A172 (cell line): Measurements from ENCODE around the gene DENND1A. TPM values are rescaled to one million over a fixed set of nuclear protein-coding genes. Genes with fewer than 3 reads are reported as not detected.

Experiments used
- DNase-seq: peaks from one replicate; pipeline ENCODE4 v3.0.0-alpha.2; 2015; ENCODE audit warnings: low spot score
- total RNA-seq: library from RNA; depleted of rRNA; stranded (reverse); fragments of >200 nt; shearing (Covaris generic); gene quantifications from 2 replicates; pipeline ENCODE4 v1.2.3, GENCODE V29; 2014

DENND1A gene
- total RNA-seq, 1 experiment from 2014 or later: 30.8 TPM

GRCh38 chr9:123358181-123358905, 571.6 kb downstream of the DENND1A start:
- no peak for DNase-seq

- no peak for DNase-seq
These were observed 572.2 kb downstream of the DENND1A start for GRCh38 chr9:123357743-123358059.

DNA sequence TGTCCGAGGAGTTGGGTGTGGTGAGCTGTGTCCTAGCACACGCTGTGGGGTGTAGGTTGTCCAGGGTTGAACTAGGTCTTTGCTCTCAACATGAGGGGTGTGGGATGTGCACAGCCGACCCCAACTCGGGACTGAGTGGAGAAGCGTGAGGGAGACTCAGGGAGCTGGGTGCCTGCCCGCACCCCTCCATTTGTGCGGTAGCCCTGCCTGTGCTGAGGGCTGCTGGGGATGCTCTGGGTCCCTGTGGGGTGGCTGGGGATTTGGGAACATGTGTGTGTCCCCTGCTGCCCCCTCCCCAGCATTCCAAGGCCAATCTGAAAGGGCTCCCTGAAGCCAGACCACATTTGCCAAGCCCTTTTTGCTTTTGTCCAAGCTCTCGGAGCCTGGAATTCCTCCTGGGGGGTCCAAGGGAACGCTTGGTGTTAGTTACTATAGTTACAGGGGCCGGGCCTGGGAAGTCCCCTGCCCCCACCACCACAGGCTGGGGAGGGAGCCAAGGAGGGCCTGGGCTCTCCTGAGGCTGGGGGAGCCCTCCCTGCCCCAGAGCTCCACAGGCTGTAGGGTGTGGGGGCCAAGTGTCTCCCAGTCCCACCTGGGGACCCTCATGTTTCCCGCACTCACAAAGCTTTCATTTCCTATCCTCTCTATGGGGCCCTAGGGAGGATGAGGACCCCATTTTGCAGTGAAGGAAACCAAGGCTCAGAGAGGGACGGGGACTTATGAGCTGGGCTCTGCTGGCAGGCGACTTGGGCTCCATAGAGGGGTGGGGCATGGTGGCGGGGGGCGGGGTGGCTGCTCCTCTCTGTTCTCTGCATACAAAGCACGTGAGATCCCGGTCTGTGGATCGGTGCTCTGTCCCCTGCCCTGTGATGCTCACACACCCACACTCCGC, 572.8 kb downstream of the DENND1A start:
- no peak for DNase-seq

GRCh38 chr9:123355761-123356431, 574.0 kb downstream of the DENND1A start, which contains the start of gene CRB2:
TSS of gene CRB2 (plus strand) at chr9:123356197. CDS start at chr9:123356261, 64 bp downstream.
- DNase-seq: no peak

DNA sequence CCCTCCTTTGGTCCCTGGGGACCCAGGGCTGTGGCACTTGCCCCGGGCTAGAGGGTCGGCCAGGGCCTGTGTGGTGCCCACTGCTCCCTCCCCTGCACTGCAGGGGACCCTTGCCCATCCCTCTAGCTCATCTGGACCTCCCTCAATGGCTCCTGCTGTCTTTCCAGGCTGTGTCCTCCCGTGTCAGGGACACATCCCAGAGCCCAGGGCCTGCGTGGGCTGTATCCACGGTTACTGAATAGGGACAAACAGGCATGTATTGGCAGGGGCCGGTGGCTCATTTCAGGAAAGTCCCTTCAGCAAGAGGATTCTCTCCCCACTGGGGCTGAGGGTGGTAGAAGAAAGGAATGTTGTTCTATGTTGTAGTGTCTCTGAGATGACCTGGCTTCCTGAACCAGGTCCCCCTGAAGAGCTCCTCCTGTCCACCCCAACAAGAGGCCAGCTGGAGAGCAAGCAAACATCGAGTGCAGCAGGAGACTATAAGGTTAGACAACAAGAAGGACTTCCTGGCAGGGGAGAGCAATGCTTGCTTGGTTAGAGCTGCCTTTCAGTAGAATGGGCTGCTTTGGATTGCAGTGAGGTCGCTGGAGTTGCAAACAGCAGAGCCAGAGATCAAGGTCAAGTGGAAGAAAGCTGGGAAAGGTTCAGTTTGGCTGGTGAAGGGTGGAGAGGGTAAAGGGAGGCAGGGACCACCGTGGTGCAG, 575.0 kb downstream of the DENND1A start:
- no peak for DNase-seq

- peak; percentile 64 for DNase-seq
These were observed 575.8 kb downstream of the DENND1A start for GRCh38 chr9:123353984-123354591.

DNA sequence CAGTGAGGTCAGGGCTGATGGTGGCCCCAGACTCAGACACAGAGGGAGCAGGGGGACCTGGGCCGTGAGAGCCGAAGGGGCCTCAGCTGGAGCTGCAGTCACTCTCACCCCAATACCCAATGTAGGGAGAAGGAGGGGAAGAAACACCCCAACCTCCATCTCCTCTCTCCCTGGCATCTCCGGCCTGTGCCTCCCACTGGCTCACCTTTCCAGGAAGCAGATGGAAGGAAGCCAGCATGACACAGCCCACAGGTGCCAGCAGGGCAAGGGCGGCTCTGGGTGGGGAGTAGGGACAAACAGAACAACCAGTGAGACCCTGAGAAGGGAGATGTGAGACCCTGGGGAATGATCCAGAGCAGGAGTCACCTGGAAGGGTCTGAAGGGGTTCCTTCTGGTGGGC, 576.9 kb downstream of the DENND1A start:
- DNase-seq: no peak

DNA sequence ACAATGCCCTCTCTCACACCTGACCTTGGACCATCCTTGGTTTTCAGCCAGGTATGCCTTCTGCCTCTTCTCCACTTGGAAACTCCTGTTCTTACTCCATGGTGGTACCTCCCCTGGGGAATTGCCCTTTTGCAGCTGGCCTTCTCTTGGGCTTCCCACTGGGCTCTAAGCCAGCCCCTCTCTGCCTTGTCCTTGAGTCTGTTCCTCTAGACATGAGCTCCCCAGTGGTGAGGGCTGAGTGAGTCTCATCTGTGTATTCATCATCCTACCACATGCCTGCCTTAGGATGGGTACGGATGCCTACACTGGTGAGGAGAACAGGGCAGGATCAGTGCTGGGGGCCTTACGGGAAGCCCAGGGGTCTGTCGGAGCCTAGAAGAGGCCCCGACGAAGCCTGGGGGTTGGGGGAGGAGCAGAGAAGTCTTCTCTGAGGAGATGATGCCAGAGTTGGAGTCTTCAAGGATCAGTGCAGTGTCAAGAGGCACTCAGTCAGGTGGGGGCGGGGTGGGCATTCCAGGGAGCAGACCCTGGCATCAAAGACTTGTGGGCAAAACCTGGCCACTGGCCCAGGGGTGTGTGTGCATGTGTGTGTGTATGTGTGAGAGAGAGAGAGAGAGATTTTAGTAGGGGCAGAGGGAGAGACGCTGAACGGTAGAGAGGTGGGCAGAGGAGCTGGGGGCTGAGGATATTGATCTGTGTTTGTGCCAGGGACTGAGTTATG, 579.2 kb downstream of the DENND1A start:
- no peak for DNase-seq

GRCh38 chr9:123349691-123350480, 580.0 kb downstream of the DENND1A start:
- DNase-seq: peak; percentile 75

- no peak for DNase-seq
These were observed 580.9 kb downstream of the DENND1A start for GRCh38 chr9:123349033-123349432.

DNA sequence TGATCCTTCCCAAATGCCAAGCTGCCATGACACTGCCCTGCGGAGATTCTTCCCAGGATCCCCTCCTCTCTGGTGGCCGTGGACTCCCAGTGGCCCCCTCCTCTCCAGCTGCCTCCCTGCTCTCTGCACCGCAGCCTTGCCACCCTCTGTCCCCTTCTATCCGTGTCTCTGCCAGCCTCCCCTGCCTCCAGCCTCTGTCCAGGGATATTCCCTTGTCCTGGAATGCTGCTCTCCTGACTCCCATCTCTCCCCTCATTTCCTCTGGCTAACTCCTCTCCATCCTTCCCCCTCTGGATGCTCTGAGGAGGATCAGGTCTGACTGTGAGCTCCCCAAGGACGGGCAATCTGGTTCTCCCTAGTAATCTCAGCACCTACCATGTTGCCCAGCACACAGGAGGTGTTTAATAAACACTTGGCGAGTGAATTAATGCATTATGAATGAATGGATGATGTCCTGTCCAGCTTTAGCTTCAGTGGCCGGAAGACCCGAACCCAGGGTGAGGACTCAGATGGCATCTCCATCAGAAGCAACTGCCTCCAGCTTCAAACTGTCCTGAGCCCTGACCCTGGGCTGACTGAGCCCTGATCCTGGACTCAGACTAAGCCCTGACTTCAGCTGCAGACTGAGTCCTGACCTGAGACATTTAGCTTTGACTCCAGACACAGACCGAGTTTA, 581.5 kb downstream of the DENND1A start:
- no peak for DNase-seq

- DNase-seq: no peak
These were observed 582.5 kb downstream of the DENND1A start for GRCh38 chr9:123347289-123348060.

DNA sequence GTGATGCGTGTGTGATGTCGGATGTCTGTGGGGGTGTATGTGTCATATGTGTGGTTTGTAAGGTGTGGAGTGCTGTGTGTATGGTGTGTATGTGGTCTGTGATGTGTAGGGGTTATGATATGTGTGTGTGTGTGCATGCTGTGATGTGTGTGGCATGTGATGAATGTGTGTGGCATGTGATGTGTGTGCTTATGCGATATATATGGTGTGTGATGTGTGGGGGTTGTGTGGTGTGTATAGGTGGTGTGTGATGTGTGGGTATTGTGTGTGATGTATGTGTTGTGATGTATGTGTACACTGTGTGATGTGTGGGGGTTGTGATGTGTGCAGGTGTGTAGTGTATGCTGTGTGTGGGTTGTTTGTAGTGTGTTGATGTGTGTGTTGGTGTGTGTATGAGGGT, 583.1 kb downstream of the DENND1A start:
- no peak for DNase-seq

DNA sequence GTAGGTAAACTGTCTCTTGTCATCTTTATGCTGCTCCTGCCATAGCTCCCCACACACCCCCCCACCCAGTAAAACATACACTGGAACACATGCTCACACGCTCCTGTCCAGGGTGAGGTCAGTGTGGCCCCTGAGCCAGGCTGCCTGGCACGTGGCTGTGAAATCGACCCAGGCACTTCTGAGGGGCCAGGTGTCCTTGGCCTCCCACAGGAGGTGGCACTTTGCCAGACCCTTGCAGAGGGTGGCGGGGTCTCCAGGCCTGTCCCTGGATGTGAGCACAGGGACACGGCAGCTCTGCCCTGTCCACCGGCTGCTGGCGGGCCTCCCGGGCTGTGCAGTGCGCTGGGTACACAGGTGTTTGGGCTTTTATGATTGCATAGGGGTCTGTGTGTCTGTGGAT, 583.9 kb downstream of the DENND1A start:
- DNase-seq: no peak

GRCh38 chr9:123345567-123345955, 584.4 kb downstream of the DENND1A start:
- DNase-seq: no peak

GRCh38 chr9:123344192-123344949, 585.6 kb downstream of the DENND1A start:
- DNase-seq: no peak

- DNase-seq: no peak
These were observed 586.3 kb downstream of the DENND1A start for GRCh38 chr9:123343443-123344191.
